NCI-H524 (cell line): ENCODE results near the gene EXO1.

Experiments used
- DNase-seq, 2 experiments: peaks; one replicate each; lab custom pipeline; 2025; lab: John Stamatoyannopoulos, UW

The EXO1 gene

GRCh38 chr1:241891296-241891695 lies 43.3 kb downstream of the EXO1 start:
- DNase-seq = no peak

DNA sequence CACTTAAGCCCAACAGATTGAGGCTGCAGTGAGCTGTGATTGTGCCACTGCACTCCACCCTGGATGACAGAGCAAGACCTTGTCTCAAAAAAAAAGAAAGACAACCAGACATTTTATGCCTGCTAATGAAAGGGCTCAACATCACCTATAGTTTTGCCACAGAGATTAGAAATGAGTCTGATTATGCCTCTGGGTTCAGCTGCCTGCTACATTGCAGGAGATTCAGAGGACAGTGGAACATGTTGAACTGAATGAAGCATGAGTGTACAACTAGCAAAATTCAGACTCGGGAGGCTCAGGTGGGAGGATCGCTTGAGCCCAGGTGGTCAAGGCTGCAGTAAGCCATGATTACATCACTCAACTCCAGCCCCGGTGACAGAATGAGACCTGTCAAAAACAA lies 46.0 kb downstream of the EXO1 start:
- no peak for DNase-seq

DNA sequence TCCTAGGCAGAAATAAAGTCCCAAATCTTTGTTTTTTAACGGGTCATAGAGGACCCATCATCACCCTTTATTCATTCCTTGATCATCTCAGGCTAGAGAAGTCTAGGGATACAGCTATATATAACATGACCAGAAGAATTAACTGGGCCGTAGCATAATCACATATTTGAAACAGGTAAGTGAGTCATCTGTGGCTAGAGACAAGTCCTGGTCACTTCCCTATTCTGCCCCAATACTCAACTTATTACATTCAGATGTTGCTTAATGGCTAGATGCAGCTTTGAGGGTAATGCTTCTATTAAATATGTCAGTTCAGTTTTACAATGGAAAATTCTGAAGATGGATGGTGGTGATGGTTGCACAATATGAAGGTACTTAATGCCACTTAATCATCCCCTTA lies 47.0 kb downstream of the EXO1 start:
- no peak for DNase-seq

DNA sequence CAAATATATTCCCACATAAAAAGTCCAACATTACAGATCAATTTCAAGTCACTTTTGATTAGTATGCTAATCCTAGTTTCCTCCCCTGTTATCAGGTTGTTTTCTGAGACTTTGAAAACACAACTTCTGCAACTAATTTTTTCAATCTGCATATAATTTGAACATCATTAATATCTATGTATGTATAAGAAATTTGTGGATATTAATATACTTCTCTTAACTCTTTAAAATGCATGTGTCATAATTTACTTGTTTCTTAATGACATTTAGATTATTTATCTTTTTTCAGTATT lies 48.6 kb downstream of the EXO1 start:
- DNase-seq = no peak

- no peak for DNase-seq
These were observed 51.2 kb downstream of the EXO1 start for GRCh38 chr1:241899210-241899609.

DNA sequence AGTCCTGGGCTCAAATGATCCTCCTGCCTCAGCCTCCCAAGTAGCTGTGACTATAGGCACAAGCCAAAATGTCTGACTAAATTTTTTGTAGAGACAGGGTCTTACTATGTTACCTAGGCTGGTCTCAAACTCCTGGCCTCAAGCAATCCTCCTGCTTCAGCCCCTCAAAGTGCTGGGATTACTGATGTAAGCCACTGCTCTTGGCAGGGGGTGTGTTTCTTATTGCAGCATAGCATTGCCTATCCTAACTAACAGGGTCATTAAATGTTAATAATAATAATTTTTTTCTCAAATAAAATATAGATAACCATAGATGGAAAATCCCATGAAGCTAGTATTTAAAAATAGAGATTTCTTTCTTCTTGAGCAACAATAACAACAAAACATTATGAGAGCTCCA lies 52.4 kb downstream of the EXO1 start:
- DNase-seq = no peak

GRCh38 chr1:241902391-241903065 lies 54.5 kb downstream of the EXO1 start:
- no peak for DNase-seq

- no peak for DNase-seq
These were observed 68.2 kb downstream of the EXO1 start for GRCh38 chr1:241916196-241916595.

- DNase-seq = no peak
These were observed 69.5 kb downstream of the EXO1 start for GRCh38 chr1:241917487-241917886.

GRCh38 chr1:241918879-241919278 lies 70.9 kb downstream of the EXO1 start:
- DNase-seq = no peak

- DNase-seq = no peak
These were observed 76.2 kb downstream of the EXO1 start for GRCh38 chr1:241924080-241924808.

DNA sequence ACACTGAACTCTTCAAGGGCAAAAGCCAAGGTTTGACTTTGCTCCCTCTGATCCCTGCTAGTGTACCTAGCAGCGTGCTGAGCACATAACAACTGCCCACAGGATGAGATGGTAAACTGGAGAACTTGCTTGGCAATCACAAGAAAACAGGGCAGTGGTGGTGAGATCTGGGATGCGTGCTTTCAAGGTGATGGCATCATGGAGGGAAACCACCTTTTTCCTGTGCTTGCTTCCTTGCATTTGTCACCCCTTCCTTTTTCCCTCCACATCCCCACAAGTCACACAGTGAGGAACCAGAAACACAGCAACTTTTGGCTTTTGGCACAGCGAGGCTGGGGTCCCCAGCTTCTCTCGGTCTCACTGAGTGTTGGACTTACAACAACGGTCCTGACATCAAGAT lies 78.1 kb downstream of the EXO1 start:
- no peak for DNase-seq

DNA sequence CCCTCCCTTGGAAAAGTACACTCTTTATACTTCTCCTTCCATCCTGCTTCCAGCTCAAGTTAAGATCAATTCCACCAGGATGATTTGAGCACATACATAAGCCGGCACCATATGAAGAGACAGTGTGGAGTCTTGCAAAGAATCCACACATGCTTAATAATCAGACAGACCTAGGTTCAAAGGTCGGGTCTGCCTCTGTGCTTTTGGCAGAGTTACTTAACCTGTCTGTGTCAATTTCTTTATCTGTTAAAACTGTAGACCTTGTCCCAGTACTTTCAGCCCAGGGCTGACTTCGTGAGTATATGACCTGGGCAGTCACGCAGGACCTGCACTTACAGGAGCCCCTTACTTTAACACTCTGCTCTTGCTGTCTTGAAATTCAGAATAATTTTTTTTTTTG lies 79.3 kb downstream of the EXO1 start:
- no peak for DNase-seq

DNA sequence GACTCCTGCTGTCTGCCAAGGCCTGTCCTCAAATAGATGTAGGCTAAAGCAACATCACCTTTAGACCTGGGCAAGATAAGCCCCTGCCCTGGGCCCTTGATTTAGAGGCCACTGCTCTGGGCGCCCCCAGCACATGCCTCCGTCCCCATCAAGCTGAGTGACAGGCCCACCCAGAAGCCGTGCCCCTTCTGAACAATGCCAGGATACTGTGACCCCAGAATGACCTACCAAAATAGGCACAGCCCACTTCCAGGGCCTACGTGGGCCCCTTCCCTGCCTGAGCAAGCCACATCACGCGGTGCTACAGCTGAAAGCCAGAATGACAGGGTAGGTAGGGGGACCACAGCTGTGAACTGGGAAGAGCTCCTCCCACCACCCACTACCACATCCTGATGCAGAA lies 84.8 kb downstream of the EXO1 start:
- no peak for DNase-seq

DNA sequence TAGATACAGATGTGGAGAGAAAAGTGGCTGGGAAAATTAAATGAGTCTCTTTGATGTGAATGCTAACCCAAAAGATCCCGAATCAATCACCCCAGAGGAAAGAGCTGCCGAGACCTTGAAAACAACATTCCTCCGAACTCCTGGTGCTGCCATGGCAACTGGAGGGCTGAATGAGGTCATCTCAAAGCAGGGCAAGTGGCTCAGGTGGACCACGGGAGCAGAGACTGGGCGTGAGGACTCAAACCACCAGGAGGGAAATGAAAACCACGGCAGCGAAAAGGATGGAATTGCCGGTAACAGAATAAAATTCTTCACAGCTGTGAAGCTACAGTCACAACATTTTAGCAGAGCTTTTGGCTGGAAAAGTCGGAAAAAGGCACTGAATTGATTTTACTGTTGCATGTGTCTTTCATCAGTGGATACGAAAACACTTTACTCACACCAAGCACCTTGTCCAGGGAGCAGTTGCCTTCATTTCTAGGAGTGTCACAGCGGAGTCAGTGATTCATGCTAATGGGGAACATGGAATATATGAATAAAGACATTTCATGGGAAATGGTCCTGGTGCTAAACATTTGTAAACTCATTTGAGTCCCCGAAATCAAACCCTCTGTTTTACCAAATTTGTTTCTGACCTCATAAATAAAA lies 86.3 kb downstream of the EXO1 start:
- DNase-seq = peak in 1 of 2 experiments; percentile 23

DNA sequence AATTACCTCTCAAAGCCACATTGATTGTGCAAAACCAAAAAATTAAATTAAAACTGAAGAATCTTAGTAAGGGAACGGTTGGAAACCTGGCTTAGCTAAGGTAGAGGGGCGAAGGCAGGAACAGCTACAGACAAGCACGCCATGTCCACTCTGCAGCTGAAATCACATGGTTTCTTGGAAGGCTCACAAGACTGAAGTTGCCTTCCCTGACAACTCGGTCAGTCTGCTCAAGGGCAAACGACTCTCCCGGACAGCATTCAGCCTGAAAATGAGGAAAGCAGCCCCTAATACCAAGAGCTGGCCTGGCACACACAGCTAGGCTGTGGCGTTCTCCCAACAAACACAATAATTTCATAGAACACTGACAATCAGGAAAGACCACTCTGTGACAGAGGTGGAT lies 86.9 kb downstream of the EXO1 start:
- DNase-seq = no peak
